ENCODE results near the gene DNMT1.

Gene DNMT1

GRCh38 chr19:10110972-10111317 lies 83.8 kb downstream of the DNMT1 start:
- no peak overlapping the region for H4K8ac ChIP-seq (ENCODE audit: low read depth, low read length)
- H2BK120ac ChIP-seq (ENCODE audit: low read depth, low read length), result no peak overlapping the region
- no peak overlapping the region for H3K18ac ChIP-seq (ENCODE audit: low read length)
- H3K79me2 ChIP-seq (ENCODE audit: control insufficient read depth, insufficient read depth, low read length), result peaks cover 21% of the 10 kb centered on the region
- H3K4me1 ChIP-seq (ENCODE audit: control insufficient read depth, low read depth, low read length), result no peaks in the 10 kb centered on the region
- no peak overlapping the region for H4K5ac ChIP-seq (ENCODE audit: low read length)
- H3K9ac ChIP-seq (ENCODE audit: low read length), result no peak overlapping the region
- no CpG with 5 or more reads among the region's 19 CpGs for WGBS (ENCODE audit: extremely low coverage, insufficient coverage, low lambda C conversion rate)
- DNase-seq, result no peak
- H2BK15ac ChIP-seq (replicated peaks; ENCODE audit: low read depth), result no peak overlapping the region
- no peak overlapping the region for H3K4me3 ChIP-seq (ENCODE audit: low read length)
- no peak overlapping the region for H2AK5ac ChIP-seq (ENCODE audit: low read length)
- no peaks in the 10 kb centered on the region for H3K27me3 ChIP-seq (ENCODE audit: insufficient read depth, low read length, poor library complexity)
- no peak overlapping the region for H2BK5ac ChIP-seq (ENCODE audit: low read length)
- no peak overlapping the region for H3K4me2 ChIP-seq (ENCODE audit: low read length)
- no peak overlapping the region for H3K27ac ChIP-seq (ENCODE audit: low read depth, low read length)
- H3K36me3 ChIP-seq (ENCODE audit: control insufficient read depth, insufficient read depth, low read length), result peaks cover 20% of the 10 kb centered on the region
- no peak overlapping the region for H3K4ac ChIP-seq (ENCODE audit: low read depth, low read length)
- no peak overlapping the region for H3K23ac ChIP-seq (ENCODE audit: low read length)
- no peak overlapping the region for H3K56ac ChIP-seq (ENCODE audit: low read length)
- peaks cover 15% of the 10 kb centered on the region for H3K79me1 ChIP-seq (ENCODE audit: low read length)

GRCh38 chr19:10110076-10110971 lies 84.4 kb downstream of the DNMT1 start:
- Histone ChIP-seq H2BK5ac (ENCODE audit: low read length) (no peak overlapping the region), H3K79me2 (ENCODE audit: control insufficient read depth, insufficient read depth, low read length) (peaks cover 21% of the 10 kb centered on the region), H3K4me1 (ENCODE audit: control insufficient read depth, low read depth, low read length) (no peaks in the 10 kb centered on the region), H3K36me3 (ENCODE audit: control insufficient read depth, insufficient read depth, low read length) (peaks cover 19% of the 10 kb centered on the region), H2BK120ac (ENCODE audit: low read depth, low read length) (no peak overlapping the region), H3K27me3 (ENCODE audit: insufficient read depth, low read length, poor library complexity) (no peaks in the 10 kb centered on the region), H3K9ac (ENCODE audit: low read length) (no peak overlapping the region), H2BK15ac (replicated peaks; ENCODE audit: low read depth) (no peak overlapping the region), H3K18ac (ENCODE audit: low read length) (no peak overlapping the region), H3K56ac (ENCODE audit: low read length) (no peak overlapping the region), H2AK5ac (ENCODE audit: low read length) (no peak overlapping the region), H4K5ac (ENCODE audit: low read length) (no peak overlapping the region), H3K23ac (ENCODE audit: low read length) (no peak overlapping the region), H3K4me3 (ENCODE audit: low read length) (no peak overlapping the region), H3K4ac (ENCODE audit: low read depth, low read length) (no peak overlapping the region), H4K8ac (ENCODE audit: low read depth, low read length) (no peak overlapping the region), H3K27ac (ENCODE audit: low read depth, low read length) (no peak overlapping the region), H3K79me1 (ENCODE audit: low read length) (peaks cover 15% of the 10 kb centered on the region), H3K4me2 (ENCODE audit: low read length) (no peak overlapping the region)
- no peak for DNase-seq
- WGBS (ENCODE audit: extremely low coverage, insufficient coverage, low lambda C conversion rate), result no CpG with 5 or more reads among the region's 44 CpGs

- no peak overlapping the region for H2BK15ac ChIP-seq (replicated peaks; ENCODE audit: low read depth)
- H3K27ac ChIP-seq (ENCODE audit: low read depth, low read length), result no peak overlapping the region
- no peak overlapping the region for H3K23ac ChIP-seq (ENCODE audit: low read length)
- H3K36me3 ChIP-seq (ENCODE audit: control insufficient read depth, insufficient read depth, low read length), result peaks cover 19% of the 10 kb centered on the region
- no peaks in the 10 kb centered on the region for H3K4me1 ChIP-seq (ENCODE audit: control insufficient read depth, low read depth, low read length)
- H3K4me2 ChIP-seq (ENCODE audit: low read length), result no peak overlapping the region
- no peak overlapping the region for H3K9ac ChIP-seq (ENCODE audit: low read length)
- no peak overlapping the region for H3K4ac ChIP-seq (ENCODE audit: low read depth, low read length)
- peaks cover 15% of the 10 kb centered on the region for H3K79me1 ChIP-seq (ENCODE audit: low read length)
- WGBS (ENCODE audit: extremely low coverage, insufficient coverage, low lambda C conversion rate), result no CpG with 5 or more reads among the region's 14 CpGs
- H3K27me3 ChIP-seq (ENCODE audit: insufficient read depth, low read length, poor library complexity), result no peaks in the 10 kb centered on the region
- H3K4me3 ChIP-seq (ENCODE audit: low read length), result no peak overlapping the region
- H3K79me2 ChIP-seq (ENCODE audit: control insufficient read depth, insufficient read depth, low read length), result peaks cover 21% of the 10 kb centered on the region
- H2AK5ac ChIP-seq (ENCODE audit: low read length), result no peak overlapping the region
- H3K56ac ChIP-seq (ENCODE audit: low read length), result no peak overlapping the region
- H2BK120ac ChIP-seq (ENCODE audit: low read depth, low read length), result no peak overlapping the region
- H4K5ac ChIP-seq (ENCODE audit: low read length), result no peak overlapping the region
- no peak for DNase-seq
- no peak overlapping the region for H3K18ac ChIP-seq (ENCODE audit: low read length)
- H4K8ac ChIP-seq (ENCODE audit: low read depth, low read length), result no peak overlapping the region
- no peak overlapping the region for H2BK5ac ChIP-seq (ENCODE audit: low read length)
These were observed 85.2 kb downstream of the DNMT1 start for GRCh38 chr19:10109528-10109927.

DNA sequence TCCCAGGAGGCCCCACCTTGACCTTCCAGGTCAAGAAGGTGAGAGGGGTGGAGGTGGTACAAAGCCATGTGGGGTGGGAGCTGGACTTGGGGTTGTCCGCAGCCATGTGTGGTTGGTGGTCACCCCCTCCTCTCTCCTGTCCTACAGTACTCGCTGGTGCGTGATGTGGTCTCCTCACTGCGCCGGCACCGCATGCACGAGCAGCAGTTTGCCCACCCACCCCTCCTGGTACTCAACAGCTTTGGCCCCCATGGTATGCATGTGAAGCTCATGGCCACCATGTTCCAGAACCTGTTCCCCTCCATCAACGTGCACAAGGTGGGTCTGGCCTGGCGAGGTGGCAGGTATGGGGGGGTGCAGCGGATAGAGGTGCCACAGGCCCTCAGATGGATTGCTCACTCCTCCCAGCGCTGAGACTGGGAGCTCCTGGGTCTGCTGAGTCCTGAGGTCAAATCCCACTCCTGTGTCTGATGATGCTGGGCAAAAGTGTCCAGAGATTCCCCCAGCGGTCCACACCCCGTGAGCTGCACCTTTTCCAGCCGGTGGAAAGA lies 86.9 kb downstream of the DNMT1 start:
- H2AK5ac ChIP-seq (ENCODE audit: low read length), result no peak overlapping the region
- H3K4me1 ChIP-seq (ENCODE audit: control insufficient read depth, low read depth, low read length), result no peaks in the 10 kb centered on the region
- H3K27ac ChIP-seq (ENCODE audit: low read depth, low read length), result no peak overlapping the region
- WGBS (ENCODE audit: extremely low coverage, insufficient coverage, low lambda C conversion rate), result no CpG with 5 or more reads among the region's 14 CpGs
- H3K23ac ChIP-seq (ENCODE audit: low read length), result no peak overlapping the region
- peaks cover 15% of the 10 kb centered on the region for H3K79me1 ChIP-seq (ENCODE audit: low read length)
- no peak for DNase-seq
- no peak overlapping the region for H3K18ac ChIP-seq (ENCODE audit: low read length)
- no peak overlapping the region for H3K4ac ChIP-seq (ENCODE audit: low read depth, low read length)
- peaks cover 21% of the 10 kb centered on the region for H3K79me2 ChIP-seq (ENCODE audit: control insufficient read depth, insufficient read depth, low read length)
- no peak overlapping the region for H3K9ac ChIP-seq (ENCODE audit: low read length)
- no peak overlapping the region for H2BK5ac ChIP-seq (ENCODE audit: low read length)
- H2BK120ac ChIP-seq (ENCODE audit: low read depth, low read length), result no peak overlapping the region
- no peak overlapping the region for H2BK15ac ChIP-seq (replicated peaks; ENCODE audit: low read depth)
- no peak overlapping the region for H3K4me2 ChIP-seq (ENCODE audit: low read length)
- H4K5ac ChIP-seq (ENCODE audit: low read length), result no peak overlapping the region
- H3K27me3 ChIP-seq (ENCODE audit: insufficient read depth, low read length, poor library complexity), result no peaks in the 10 kb centered on the region
- H3K36me3 ChIP-seq (ENCODE audit: control insufficient read depth, insufficient read depth, low read length), result peaks cover 19% of the 10 kb centered on the region
- H4K8ac ChIP-seq (ENCODE audit: low read depth, low read length), result no peak overlapping the region
- no peak overlapping the region for H3K4me3 ChIP-seq (ENCODE audit: low read length)
- H3K56ac ChIP-seq (ENCODE audit: low read length), result peak overlapping the region; percentile 15

DNA sequence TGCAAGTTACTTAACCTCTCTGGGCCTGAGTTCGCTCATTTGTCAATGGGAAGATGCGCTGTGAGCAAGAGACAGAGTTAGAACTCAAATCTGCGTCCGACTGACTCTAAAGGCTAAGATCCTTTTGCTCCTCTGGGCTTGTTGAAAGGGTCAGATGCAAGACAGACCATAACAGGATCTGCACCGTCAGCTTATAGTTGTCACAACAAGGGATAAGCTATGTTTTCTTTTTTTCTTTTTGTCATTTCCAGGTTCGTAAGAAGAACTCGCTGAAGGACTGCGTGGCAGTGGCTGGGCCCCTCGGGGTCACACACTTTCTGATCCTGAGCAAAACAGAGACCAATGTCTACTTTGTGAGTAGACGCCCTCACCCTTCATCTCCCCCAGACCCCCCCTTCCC lies 87.5 kb downstream of the DNMT1 start:
- peak overlapping the region; percentile 80 for H3K4me3 ChIP-seq (ENCODE audit: low read length)
- no peak overlapping the region for H3K27ac ChIP-seq (ENCODE audit: low read depth, low read length)
- peaks cover 19% of the 10 kb centered on the region for H3K36me3 ChIP-seq (ENCODE audit: control insufficient read depth, insufficient read depth, low read length)
- no peak overlapping the region for H2AK5ac ChIP-seq (ENCODE audit: low read length)
- no peak overlapping the region for H3K23ac ChIP-seq (ENCODE audit: low read length)
- H3K4ac ChIP-seq (ENCODE audit: low read depth, low read length), result peak overlapping the region; percentile 82
- peak overlapping the region; percentile 47 for H3K4me2 ChIP-seq (ENCODE audit: low read length)
- no peak for DNase-seq
- H4K5ac ChIP-seq (ENCODE audit: low read length), result no peak overlapping the region
- no peak overlapping the region for H2BK120ac ChIP-seq (ENCODE audit: low read depth, low read length)
- no peak overlapping the region for H4K8ac ChIP-seq (ENCODE audit: low read depth, low read length)
- H3K27me3 ChIP-seq (ENCODE audit: insufficient read depth, low read length, poor library complexity), result no peaks in the 10 kb centered on the region
- no peak overlapping the region for H2BK5ac ChIP-seq (ENCODE audit: low read length)
- H3K4me1 ChIP-seq (ENCODE audit: control insufficient read depth, low read depth, low read length), result no peaks in the 10 kb centered on the region
- WGBS (ENCODE audit: extremely low coverage, insufficient coverage, low lambda C conversion rate), result no CpG with 5 or more reads among the region's 10 CpGs
- H2BK15ac ChIP-seq (replicated peaks; ENCODE audit: low read depth), result no peak overlapping the region
- peaks cover 15% of the 10 kb centered on the region for H3K79me1 ChIP-seq (ENCODE audit: low read length)
- peak overlapping the region; percentile 99 for H3K56ac ChIP-seq (ENCODE audit: low read length)
- H3K9ac ChIP-seq (ENCODE audit: low read length), result peak overlapping the region; percentile 98
- H3K18ac ChIP-seq (ENCODE audit: low read length), result no peak overlapping the region
- H3K79me2 ChIP-seq (ENCODE audit: control insufficient read depth, insufficient read depth, low read length), result peaks cover 21% of the 10 kb centered on the region

Measured in mesendoderm (in vitro differentiated cells).